NB4 (cell line): Measurements from ENCODE around the gene GATA5.

Source experiments
- POLR2A ChIP-seq: IDR thresholded peaks from 2 replicates; pipeline ENCODE4 v1.6.1; 2011; ENCODE audit warnings: mild to moderate bottlenecking; ENCODE audit not compliant: insufficient read length; ENCODE audit errors: extremely low read depth
- TF ChIP-seq, protein P1 (sequence below): IDR thresholded peaks from one replicate; pipeline ENCODE4 v1.5.1; 2012; ENCODE audit warnings: low read depth, low read length

DNA sequence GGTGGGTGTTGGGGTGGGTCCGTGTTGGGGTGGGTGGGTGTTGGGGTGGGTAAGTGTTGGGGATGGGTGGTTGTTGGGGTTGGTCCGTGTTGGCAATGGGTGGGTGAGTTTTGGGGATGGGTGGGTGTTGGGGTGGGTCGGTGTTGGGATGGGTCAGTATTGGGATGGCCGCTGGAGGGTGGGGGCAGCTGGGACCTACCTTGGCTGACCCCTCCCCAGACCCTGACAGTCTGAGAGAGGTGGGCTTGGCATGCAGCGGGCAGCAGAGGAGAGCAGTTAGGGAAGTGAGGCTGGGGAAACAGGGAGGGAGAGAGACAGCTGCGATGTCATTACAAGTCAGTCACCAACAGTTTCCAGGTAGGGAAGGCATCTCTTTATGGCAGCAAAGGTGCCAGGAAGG is 23.1 kb upstream of the GATA5 start:
- TF ChIP-seq, protein P1, sequence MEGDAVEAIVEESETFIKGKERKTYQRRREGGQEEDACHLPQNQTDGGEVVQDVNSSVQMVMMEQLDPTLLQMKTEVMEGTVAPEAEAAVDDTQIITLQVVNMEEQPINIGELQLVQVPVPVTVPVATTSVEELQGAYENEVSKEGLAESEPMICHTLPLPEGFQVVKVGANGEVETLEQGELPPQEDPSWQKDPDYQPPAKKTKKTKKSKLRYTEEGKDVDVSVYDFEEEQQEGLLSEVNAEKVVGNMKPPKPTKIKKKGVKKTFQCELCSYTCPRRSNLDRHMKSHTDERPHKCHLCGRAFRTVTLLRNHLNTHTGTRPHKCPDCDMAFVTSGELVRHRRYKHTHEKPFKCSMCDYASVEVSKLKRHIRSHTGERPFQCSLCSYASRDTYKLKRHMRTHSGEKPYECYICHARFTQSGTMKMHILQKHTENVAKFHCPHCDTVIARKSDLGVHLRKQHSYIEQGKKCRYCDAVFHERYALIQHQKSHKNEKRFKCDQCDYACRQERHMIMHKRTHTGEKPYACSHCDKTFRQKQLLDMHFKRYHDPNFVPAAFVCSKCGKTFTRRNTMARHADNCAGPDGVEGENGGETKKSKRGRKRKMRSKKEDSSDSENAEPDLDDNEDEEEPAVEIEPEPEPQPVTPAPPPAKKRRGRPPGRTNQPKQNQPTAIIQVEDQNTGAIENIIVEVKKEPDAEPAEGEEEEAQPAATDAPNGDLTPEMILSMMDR = no peak
- TF ChIP-seq POLR2A = no peak
